ENCODE data around the gene TNNC2.

The TNNC2 gene

GRCh38 chr20:45860560-45861220 is 33.6 kb upstream of the TNNC2 start:
- Histone ChIP-seq H3K36me3 (ENCODE audit: low read length) (no peaks in the 10 kb centered on the region), H3K4me2 (ENCODE audit: low read depth, low read length, poor library complexity, severe bottlenecking) (no peak overlapping the region), H4K20me1 (ENCODE audit: low read depth, low read length) (no peaks in the 10 kb centered on the region), H3K27ac (ENCODE audit: low read depth, low read length) (no peak overlapping the region), H3K9ac (ENCODE audit: low read length) (no peak overlapping the region), H2AFZ (ENCODE audit: low read depth, low read length, severe bottlenecking) (no peak overlapping the region), H3K9me2 (replicated peaks; ENCODE audit: insufficient read depth, low read length) (no peaks in the 10 kb centered on the region), H3K27me3 (ENCODE audit: low read length) (no peaks in the 10 kb centered on the region), H3K9me3 (ENCODE audit: insufficient read depth, low read length) (no peaks in the 10 kb centered on the region), H3K4me3 (ENCODE audit: insufficient read depth, low read length, poor library complexity, severe bottlenecking) (no peak overlapping the region), H3K79me2 (ENCODE audit: insufficient read depth, low read length) (peaks cover 14% of the 10 kb centered on the region), H3F3A (ENCODE audit: insufficient read depth) (no peaks in the 10 kb centered on the region)
- TF ChIP-seq EZH2phosphoT487 (conservative IDR thresholded peaks at IDR 0.05; ENCODE audit: low read length) (no peak), CTCF (IDR thresholded peaks at IDR 0.05; ENCODE audit: insufficient read depth, low read length, poor library complexity, severe bottlenecking) (no peak)

DNA sequence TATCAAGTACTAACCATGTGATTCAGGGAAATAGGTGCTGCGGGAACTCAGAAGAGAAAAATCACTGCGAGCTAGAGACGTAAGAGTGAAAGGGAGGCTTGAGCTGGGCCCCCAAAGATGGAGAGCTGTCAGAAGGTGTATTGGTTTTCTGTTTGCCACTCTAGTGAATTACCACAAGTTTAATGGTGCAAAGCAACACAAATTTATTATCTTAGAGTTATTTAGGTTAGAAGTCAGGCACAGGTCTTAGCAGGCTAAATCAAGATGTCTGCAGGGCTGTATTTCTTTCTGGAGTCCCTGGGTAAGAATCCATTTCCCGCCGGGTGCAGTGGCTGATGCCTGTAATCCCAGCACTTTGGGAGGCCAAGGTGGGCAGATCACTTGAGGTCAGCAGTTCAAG is 32.8 kb upstream of the TNNC2 start:
- Histone ChIP-seq H3K4me3 (ENCODE audit: insufficient read depth, low read length, poor library complexity, severe bottlenecking) (no peak overlapping the region), H3K4me2 (ENCODE audit: low read depth, low read length, poor library complexity, severe bottlenecking) (no peak overlapping the region), H3K36me3 (ENCODE audit: low read length) (no peaks in the 10 kb centered on the region), H3K9me2 (replicated peaks; ENCODE audit: insufficient read depth, low read length) (no peaks in the 10 kb centered on the region), H4K20me1 (ENCODE audit: low read depth, low read length) (no peaks in the 10 kb centered on the region), H3K9me3 (ENCODE audit: insufficient read depth, low read length) (no peaks in the 10 kb centered on the region), H2AFZ (ENCODE audit: low read depth, low read length, severe bottlenecking) (no peak overlapping the region), H3K79me2 (ENCODE audit: insufficient read depth, low read length) (peaks cover 18% of the 10 kb centered on the region), H3K9ac (ENCODE audit: low read length) (no peak overlapping the region), H3K27ac (ENCODE audit: low read depth, low read length) (no peak overlapping the region), H3F3A (ENCODE audit: insufficient read depth) (no peaks in the 10 kb centered on the region), H3K27me3 (ENCODE audit: low read length) (no peaks in the 10 kb centered on the region)
- TF ChIP-seq CTCF (IDR thresholded peaks at IDR 0.05; ENCODE audit: insufficient read depth, low read length, poor library complexity, severe bottlenecking) (no peak), EZH2phosphoT487 (conservative IDR thresholded peaks at IDR 0.05; ENCODE audit: low read length) (no peak)

DNA sequence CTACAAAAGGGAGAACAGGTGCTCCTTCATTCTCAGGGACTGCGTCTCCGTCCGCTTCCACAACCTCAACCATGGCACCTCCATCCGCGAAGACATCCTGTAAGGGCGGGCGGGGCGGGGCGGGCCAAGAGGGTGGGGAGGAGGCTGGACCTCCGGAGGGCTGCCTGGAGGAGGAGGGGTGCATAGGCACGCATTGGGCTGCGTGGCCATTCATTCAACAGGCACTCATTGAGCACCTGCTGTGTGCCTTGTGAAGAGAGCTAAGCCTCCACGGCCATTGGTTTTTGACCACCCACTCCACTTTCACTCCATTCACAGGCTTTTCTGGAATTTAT is 30.7 kb upstream of the TNNC2 start:
- Histone ChIP-seq H3K79me2 (ENCODE audit: insufficient read depth, low read length) (peaks cover 19% of the 10 kb centered on the region), H3K4me2 (ENCODE audit: low read depth, low read length, poor library complexity, severe bottlenecking) (peak overlapping the region; percentile 81), H3K9ac (ENCODE audit: low read length) (peak overlapping the region; percentile 88), H3K27me3 (ENCODE audit: low read length) (no peaks in the 10 kb centered on the region), H3K27ac (ENCODE audit: low read depth, low read length) (peak overlapping the region; percentile 65), H3K36me3 (ENCODE audit: low read length) (no peaks in the 10 kb centered on the region), H2AFZ (ENCODE audit: low read depth, low read length, severe bottlenecking) (peak overlapping the region; percentile 79), H4K20me1 (ENCODE audit: low read depth, low read length) (no peaks in the 10 kb centered on the region), H3K9me3 (ENCODE audit: insufficient read depth, low read length) (no peaks in the 10 kb centered on the region), H3F3A (ENCODE audit: insufficient read depth) (no peaks in the 10 kb centered on the region), H3K9me2 (replicated peaks; ENCODE audit: insufficient read depth, low read length) (no peaks in the 10 kb centered on the region), H3K4me3 (ENCODE audit: insufficient read depth, low read length, poor library complexity, severe bottlenecking) (peak overlapping the region; percentile 68)
- TF ChIP-seq CTCF (IDR thresholded peaks at IDR 0.05; ENCODE audit: insufficient read depth, low read length, poor library complexity, severe bottlenecking) (no peak), EZH2phosphoT487 (conservative IDR thresholded peaks at IDR 0.05; ENCODE audit: low read length) (no peak)

Data from SU-DHL-6 (cell line).